IMR-90 (cell line): ENCODE results near the gene RAET1E. TPM values are rescaled to one million over a fixed set of nuclear protein-coding genes. Genes with fewer than 3 reads are reported as not detected.

Experiments used
- ATAC-seq: fragments of 200-7000 bp; cut with Tn5 transposase; 2 replicates; pipeline ENCODE4 v1.9.1; 2020; ENCODE audit warnings: low read depth, mild to moderate bottlenecking, moderate library complexity
- BruUV-seq: library from RNA; stranded (reverse); fragments of 400-500 nt; replicated peaks from 2 replicates; lab custom pipeline; 2021; lab: Mats Ljungman, UMichigan
- CTCF ChIA-PET: fragments of 300-600 bp; formaldehyde crosslinking; extraction: SDS; loops from one replicate; lab custom pipeline; 2021; ENCODE audit warnings: antibody characterized with exemption; lab: Yijun Ruan, JAX
- POLR2A ChIA-PET: fragments of 300-600 bp; sonication (Branson Sonifier 250); formaldehyde crosslinking; loops from one replicate; lab custom pipeline; 2022; ENCODE audit warnings: antibody characterized with exemption; ENCODE audit not compliant: unreplicated experiment; lab: Charles Lee
- DNase-seq: peaks from one replicate; pipeline ENCODE4 v3.0.0; 2013
- H2AFZ ChIP-seq: replicated peaks from 2 replicates; pipeline ENCODE3; 2013; ENCODE audit warnings: low read length, mild to moderate bottlenecking; ENCODE audit not compliant: poor library complexity
- H2AK5ac ChIP-seq: 2 replicates; pipeline ENCODE4 v1.6.1; 2013; ENCODE audit warnings: low read depth, low read length, inconsistent platforms
- H2AK9ac ChIP-seq: replicated peaks from 2 replicates; pipeline ENCODE3; 2013; ENCODE audit warnings: mild to moderate bottlenecking, low read depth, low read length, moderate library complexity; ENCODE audit not compliant: poor library complexity
- H2BK120ac ChIP-seq: 2 replicates; pipeline ENCODE4 v1.6.1; 2013; ENCODE audit warnings: low read depth, low read length, inconsistent platforms
- H2BK15ac ChIP-seq: 3 replicates; pipeline ENCODE4 v1.6.1; 2013; ENCODE audit warnings: low read depth, low read length, inconsistent platforms
- H2BK20ac ChIP-seq: 2 replicates; pipeline ENCODE4 v1.6.1; 2013; ENCODE audit warnings: low read depth, mild to moderate bottlenecking, inconsistent platforms, low read length, moderate library complexity
- H2BK5ac ChIP-seq: 2 replicates; pipeline ENCODE4 v1.6.1; 2013; ENCODE audit warnings: mild to moderate bottlenecking, low read depth, low read length, inconsistent platforms; ENCODE audit not compliant: poor library complexity, severe bottlenecking
- H3K14ac ChIP-seq: replicated peaks from 2 replicates; pipeline ENCODE4 v1.6.1; 2013; ENCODE audit warnings: low read depth, low read length, inconsistent platforms
- H3K18ac ChIP-seq: 2 replicates; pipeline ENCODE4 v1.6.1; 2013; ENCODE audit warnings: low read depth, low read length, control low read depth
- H3K23ac ChIP-seq: 2 replicates; pipeline ENCODE4 v1.6.1; 2013; ENCODE audit warnings: low read depth, low read length, inconsistent platforms
- H3K27ac ChIP-seq: 2 replicates; pipeline ENCODE4 v1.5.1; 2013; ENCODE audit warnings: mild to moderate bottlenecking, control low read depth, low read length; ENCODE audit not compliant: insufficient read depth
- H3K27me3 ChIP-seq: 2 replicates; pipeline ENCODE4 v1.6.1; 2013; ENCODE audit warnings: low read length; ENCODE audit not compliant: control insufficient read depth, insufficient read depth
- H3K36me3 ChIP-seq: 2 replicates; pipeline ENCODE4 v1.6.1; 2013; ENCODE audit warnings: low read length, mixed read lengths; ENCODE audit not compliant: control insufficient read depth, insufficient read depth
- H3K4ac ChIP-seq: 2 replicates; pipeline ENCODE4 v1.6.1; 2013; ENCODE audit warnings: low read depth, low read length, inconsistent platforms
- H3K4me1 ChIP-seq: 2 replicates; pipeline ENCODE4 v1.6.1; 2013; ENCODE audit warnings: low read length, mixed read lengths; ENCODE audit not compliant: control insufficient read depth, insufficient read depth
- H3K4me2 ChIP-seq: 2 replicates; pipeline ENCODE4 v1.6.1; 2013; ENCODE audit warnings: low read depth, mild to moderate bottlenecking, control low read depth, low read length, moderate library complexity
- H3K4me3 ChIP-seq: 2 replicates; pipeline ENCODE4 v1.5.1; 2013; ENCODE audit warnings: low read depth, mild to moderate bottlenecking, control low read depth, low read length, moderate library complexity; ENCODE audit not compliant: insufficient read depth
- H3K56ac ChIP-seq: 2 replicates; pipeline ENCODE4 v1.6.1; 2013; ENCODE audit warnings: low read length, inconsistent platforms; ENCODE audit not compliant: insufficient read depth; ENCODE audit errors: extremely low read depth
- H3K79me1 ChIP-seq, 2 experiments: 2 replicates each; pipeline ENCODE4 v1.6.1; 2013; ENCODE audit warnings: low read length in 2 of 2, inconsistent platforms in 1 of 2, low read depth in 1 of 2
- H3K9ac ChIP-seq: 2 replicates; pipeline ENCODE4 v1.6.1; 2013; ENCODE audit warnings: low read depth, low read length, control low read depth
- H3K9me1 ChIP-seq: 2 replicates; pipeline ENCODE4 v1.6.1; 2013; ENCODE audit warnings: low read length, inconsistent platforms; ENCODE audit not compliant: insufficient read depth
- H3K9me3 ChIP-seq: 2 replicates; pipeline ENCODE4 v1.6.1; 2013; ENCODE audit warnings: low read length; ENCODE audit not compliant: control insufficient read depth, insufficient read depth
- H4K20me1 ChIP-seq: 2 replicates; pipeline ENCODE4 v1.6.1; 2013; ENCODE audit warnings: low read length, inconsistent platforms; ENCODE audit not compliant: insufficient read depth
- H4K5ac ChIP-seq: 2 replicates; pipeline ENCODE4 v1.6.1; 2013; ENCODE audit warnings: mild to moderate bottlenecking, low read depth, low read length, control low read depth
- H4K8ac ChIP-seq, 2 experiments: 2 replicates each; pipeline ENCODE4 v1.6.1; 2013; ENCODE audit warnings: low read depth in 2 of 2, low read length in 2 of 2, control low read depth in 1 of 2, inconsistent platforms in 1 of 2
- H4K91ac ChIP-seq: 2 replicates; pipeline ENCODE4 v1.6.1; 2013; ENCODE audit warnings: low read depth, low read length, inconsistent platforms; ENCODE audit not compliant: insufficient read depth
- CEBPB ChIP-seq: IDR thresholded peaks from 2 replicates; pipeline ENCODE4 v1.6.1; 2012; ENCODE audit warnings: low read depth, low read length, improper control_type of control experiment
- CHD1 ChIP-seq: IDR thresholded peaks from 2 replicates; pipeline ENCODE4 v1.6.1; 2012; ENCODE audit warnings: low read depth, low read length, improper control_type of control experiment
- MAFK ChIP-seq: IDR thresholded peaks from 2 replicates; pipeline ENCODE4 v1.6.1; 2012; ENCODE audit warnings: low read depth, low read length, improper control_type of control experiment
- NFE2L2 ChIP-seq: fragments of 150-350 bp; IDR thresholded peaks from 2 replicates; pipeline ENCODE4 v1.6.1; 2016; ENCODE audit warnings: low read depth, mild to moderate bottlenecking, low read length
- POLR2A ChIP-seq: IDR thresholded peaks from 2 replicates; pipeline ENCODE4 v1.6.1; 2012; ENCODE audit warnings: mild to moderate bottlenecking, low read depth, low read length
- RAD21 ChIP-seq: IDR thresholded peaks from 2 replicates; pipeline ENCODE4 v1.6.1; 2012; ENCODE audit warnings: low read length, improper control_type of control experiment
- RCOR1 ChIP-seq: IDR thresholded peaks from 2 replicates; pipeline ENCODE4 v1.6.1; 2012; ENCODE audit warnings: mild to moderate bottlenecking, low read length, improper control_type of control experiment; ENCODE audit not compliant: insufficient replicate concordance
- SMC3 ChIP-seq: fragments of 150-350 bp; IDR thresholded peaks from 2 replicates; pipeline ENCODE4 v1.6.1; 2016; ENCODE audit warnings: low read depth, mild to moderate bottlenecking, antibody characterized with exemption, low read length, moderate library complexity
- WGBS, 2 experiments: methylation state at CpG; one replicate each; pipeline versions ENCODE4 v1.1.5 to v1.1.7; 2013; ENCODE audit warnings: missing lambda C conversion rate in 2 of 2; ENCODE audit not compliant: insufficient read length in 1 of 2; ENCODE audit errors: extremely low coverage in 2 of 2; 5-methylcytosine and 5-hydroxymethylcytosine counted together
- dilution Hi-C: fragments of 300-500 bp; cut with HindIII; formaldehyde crosslinking; loops from one replicate; pipeline ENCODE4 v1.14.3; 2018; ENCODE audit warnings: low sequenced_read_pairs; ENCODE audit not compliant: unreplicated experiment
- in situ Hi-C: fragments of 300-500 bp; cut with MboI; formaldehyde crosslinking; loops from 3 replicates; pipeline ENCODE4 v1.14.3; 2019; ENCODE audit warnings: low sequenced_read_pairs, inconsistent platforms, mixed read lengths
- intact Hi-C: fragments of 100-400 bp; cut with micrococcal nuclease; formaldehyde crosslinking; loops from 2 replicates; pipeline ENCODE4 v1.10.0; 2022
- polyA plus RNA-seq, 3 experiments: library from polyadenylated mRNA; depleted of rRNA; stranded (reverse); fragments of >200 nt; gene quantifications; 2 replicates each; pipeline ENCODE4 v1.2.3, GENCODE V29; 2012; ENCODE audit warnings: low replicate concordance in 1 of 3
- total RNA-seq: library from RNA; depleted of rRNA; stranded (reverse); fragments of >200 nt; gene quantifications from 2 replicates; pipeline ENCODE4 v1.2.3, GENCODE V29; 2012
- TF ChIP-seq, protein P1 (sequence below): conservative IDR thresholded peaks from 2 replicates; pipeline ENCODE4 v1.5.1; 2012; ENCODE audit warnings: mild to moderate bottlenecking, low read depth, low read length, improper control_type of control experiment
- TF ChIP-seq, protein P2 (sequence below): fragments of 150-350 bp; IDR thresholded peaks from 2 replicates; pipeline ENCODE4 v1.6.1; 2016; ENCODE audit warnings: low read depth, mild to moderate bottlenecking, low read length, moderate library complexity, borderline replicate concordance
- TF ChIP-seq, protein P3 (sequence below): fragments of 150-350 bp; IDR thresholded peaks from 2 replicates; pipeline ENCODE4 v1.6.1; 2017; ENCODE audit warnings: mild to moderate bottlenecking, antibody characterized with exemption, low read length, low read depth

RAET1E gene
- total and polyA plus RNA-seq, 2 of the 4 experiments (the other 2 are of a cell fraction) = not detected

DNA sequence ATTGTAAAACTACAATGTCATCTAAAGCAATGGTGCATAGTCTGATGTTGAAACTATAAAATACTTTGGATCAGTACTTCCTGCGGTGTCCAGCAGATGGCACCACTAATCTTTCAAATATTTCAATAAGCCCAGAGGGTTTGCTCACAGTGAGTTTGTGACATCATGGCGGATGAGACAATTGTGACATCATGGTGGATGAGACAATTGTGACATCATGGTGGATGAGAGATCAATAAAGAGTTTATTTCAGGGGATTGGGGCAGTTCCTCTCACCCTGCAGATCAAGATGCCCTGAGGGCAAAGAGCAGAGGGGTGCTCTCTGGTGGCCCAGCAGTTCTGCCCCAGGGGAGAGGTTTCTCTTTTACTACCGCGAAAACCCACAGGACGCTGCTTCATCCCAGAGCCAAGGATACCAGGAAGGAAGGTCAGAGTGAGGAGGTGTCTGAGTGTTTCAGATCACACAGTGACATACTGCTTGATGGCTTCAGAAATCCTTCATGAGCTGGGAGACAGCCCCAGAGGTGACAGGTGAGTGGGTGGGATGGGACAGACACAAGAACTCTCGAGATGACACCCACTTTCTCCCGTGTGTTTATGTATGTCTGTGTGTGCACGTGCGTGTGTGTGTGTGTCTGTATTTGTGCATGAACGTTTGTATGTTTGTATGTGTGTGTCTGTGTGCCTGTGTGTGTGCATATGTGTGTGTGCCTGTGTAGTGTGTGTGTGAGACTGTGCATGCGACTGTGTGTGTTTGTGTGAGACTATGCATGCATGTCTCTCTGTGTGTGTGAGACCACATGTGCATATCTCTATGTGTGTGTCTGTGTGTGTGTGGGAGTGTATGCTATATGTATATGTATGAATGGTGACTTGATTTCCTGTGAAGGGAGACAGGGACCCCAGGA is 36.6 kb upstream of the RAET1E start:
- 50% methylated on average over 1 of the region's 11 CpGs; no CpG with 5 or more reads in 1 of the 2 experiments for WGBS, 2 experiments
- Histone ChIP-seq H4K5ac (no peak overlapping the region), H3K36me3 (no peaks in the 10 kb centered on the region), H3K18ac (no peak overlapping the region), H3K14ac (no peak overlapping the region), H2AK9ac (no peak overlapping the region), H4K8ac (no peak overlapping the region), H2AFZ (peak overlapping the region; percentile 47), H3K23ac (no peak overlapping the region), H3K4me1 (peaks cover 4% of the 10 kb centered on the region; the same call in 1 of the 2 replicates), H3K4ac (no peak overlapping the region), H3K9ac (no peak overlapping the region), H3K4me3 (no peak overlapping the region), H3K9me3 (no peaks in the 10 kb centered on the region), H2AK5ac (no peak overlapping the region), H3K27me3 (peaks cover 51% of the 10 kb centered on the region), H4K20me1 (no peaks in the 10 kb centered on the region), H2BK15ac (no peak overlapping the region), H3K79me1 (no peaks in the 10 kb centered on the region), H3K27ac (no peak overlapping the region), H3K56ac (no peak overlapping the region), H2BK5ac (no peak overlapping the region), H3K9me1 (no peaks in the 10 kb centered on the region), H2BK20ac (no peak overlapping the region), H4K91ac (no peak overlapping the region), H3K4me2 (no peak overlapping the region), H2BK120ac (no peak overlapping the region)
- POLR2A ChIA-PET = no interaction called here
- in situ Hi-C loops = loop anchor here (5.0 to 25.0 kb wide), 3 partner anchors 73 to 880 kb away; no protein-coding TSS in a partner anchor
- ATAC-seq = peak; percentile 77
- CTCF ChIA-PET = interaction anchor here (1.8 kb wide), 1 partner anchor 82 kb away, joined by 6 read pairs; no protein-coding TSS in a partner anchor
- TF ChIP-seq RAD21 (peak; percentile 77), SMC3 (peak; percentile 83), POLR2A (no peak), RCOR1 (peak; percentile 81), NFE2L2 (no peak), CHD1 (no peak), CEBPB (peak; percentile 84), MAFK (no peak)
- TF ChIP-seq, protein P1, sequence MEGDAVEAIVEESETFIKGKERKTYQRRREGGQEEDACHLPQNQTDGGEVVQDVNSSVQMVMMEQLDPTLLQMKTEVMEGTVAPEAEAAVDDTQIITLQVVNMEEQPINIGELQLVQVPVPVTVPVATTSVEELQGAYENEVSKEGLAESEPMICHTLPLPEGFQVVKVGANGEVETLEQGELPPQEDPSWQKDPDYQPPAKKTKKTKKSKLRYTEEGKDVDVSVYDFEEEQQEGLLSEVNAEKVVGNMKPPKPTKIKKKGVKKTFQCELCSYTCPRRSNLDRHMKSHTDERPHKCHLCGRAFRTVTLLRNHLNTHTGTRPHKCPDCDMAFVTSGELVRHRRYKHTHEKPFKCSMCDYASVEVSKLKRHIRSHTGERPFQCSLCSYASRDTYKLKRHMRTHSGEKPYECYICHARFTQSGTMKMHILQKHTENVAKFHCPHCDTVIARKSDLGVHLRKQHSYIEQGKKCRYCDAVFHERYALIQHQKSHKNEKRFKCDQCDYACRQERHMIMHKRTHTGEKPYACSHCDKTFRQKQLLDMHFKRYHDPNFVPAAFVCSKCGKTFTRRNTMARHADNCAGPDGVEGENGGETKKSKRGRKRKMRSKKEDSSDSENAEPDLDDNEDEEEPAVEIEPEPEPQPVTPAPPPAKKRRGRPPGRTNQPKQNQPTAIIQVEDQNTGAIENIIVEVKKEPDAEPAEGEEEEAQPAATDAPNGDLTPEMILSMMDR = peak; percentile 85
- TF ChIP-seq, protein P2, sequence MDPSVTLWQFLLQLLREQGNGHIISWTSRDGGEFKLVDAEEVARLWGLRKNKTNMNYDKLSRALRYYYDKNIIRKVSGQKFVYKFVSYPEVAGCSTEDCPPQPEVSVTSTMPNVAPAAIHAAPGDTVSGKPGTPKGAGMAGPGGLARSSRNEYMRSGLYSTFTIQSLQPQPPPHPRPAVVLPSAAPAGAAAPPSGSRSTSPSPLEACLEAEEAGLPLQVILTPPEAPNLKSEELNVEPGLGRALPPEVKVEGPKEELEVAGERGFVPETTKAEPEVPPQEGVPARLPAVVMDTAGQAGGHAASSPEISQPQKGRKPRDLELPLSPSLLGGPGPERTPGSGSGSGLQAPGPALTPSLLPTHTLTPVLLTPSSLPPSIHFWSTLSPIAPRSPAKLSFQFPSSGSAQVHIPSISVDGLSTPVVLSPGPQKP = no peak
- TF ChIP-seq, protein P3, sequence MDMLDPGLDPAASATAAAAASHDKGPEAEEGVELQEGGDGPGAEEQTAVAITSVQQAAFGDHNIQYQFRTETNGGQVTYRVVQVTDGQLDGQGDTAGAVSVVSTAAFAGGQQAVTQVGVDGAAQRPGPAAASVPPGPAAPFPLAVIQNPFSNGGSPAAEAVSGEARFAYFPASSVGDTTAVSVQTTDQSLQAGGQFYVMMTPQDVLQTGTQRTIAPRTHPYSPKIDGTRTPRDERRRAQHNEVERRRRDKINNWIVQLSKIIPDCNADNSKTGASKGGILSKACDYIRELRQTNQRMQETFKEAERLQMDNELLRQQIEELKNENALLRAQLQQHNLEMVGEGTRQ = no peak
- BruUV-seq = no TSS peak
- intact Hi-C loops = loop anchor here (1.0 to 10.0 kb wide), 4 partner anchors 83 to 880 kb away; partner anchors contain the start of gene ULBP3
- dilution Hi-C loops = no loop called here
- DNase-seq = peak; percentile 77
